ENCODE data around the gene NUP214. TPM values are rescaled to one million over a fixed set of nuclear protein-coding genes. Genes with fewer than 3 reads are reported as not detected.

The NUP214 gene
- total and polyA plus RNA-seq, 2 of the 4 experiments (the other 2 are of a cell fraction), result 7.9 to 13.4 TPM

- Histone ChIP-seq H2BK5ac (ENCODE audit: low read depth, low read length, poor library complexity, severe bottlenecking) (no peak overlapping the region), H3K18ac (ENCODE audit: low read depth, low read length) (no peak overlapping the region), H3K14ac (replicated peaks; ENCODE audit: low read depth, low read length) (no peak overlapping the region), H3K27ac (ENCODE audit: insufficient read depth, low read length) (no peak overlapping the region), H2BK120ac (ENCODE audit: low read depth, low read length) (no peak overlapping the region), H3K56ac (ENCODE audit: extremely low read depth, insufficient read depth, low read length) (no peak overlapping the region), H4K5ac (ENCODE audit: low read depth, low read length) (no peak overlapping the region), H2BK15ac (ENCODE audit: low read depth, low read length) (no peak overlapping the region), H3K36me3 (ENCODE audit: control insufficient read depth, insufficient read depth, low read length) (peaks cover 9% of the 10 kb centered on the region), H4K8ac (ENCODE audit: low read depth in 2 of 2, low read length in 2 of 2) (no peak overlapping the region), H3K4me3 (ENCODE audit: insufficient read depth, low read depth, low read length) (no peak overlapping the region), H3K9ac (ENCODE audit: low read depth, low read length) (no peak overlapping the region), H3K9me1 (ENCODE audit: insufficient read depth, low read length) (peaks cover 9% of the 10 kb centered on the region; the same call in 1 of the 2 replicates), H2AK9ac (replicated peaks; ENCODE audit: low read depth, low read length, poor library complexity) (no peak overlapping the region), H4K20me1 (ENCODE audit: insufficient read depth, low read length) (no peaks in the 10 kb centered on the region), H2AFZ (replicated peaks; ENCODE audit: low read length, poor library complexity) (no peak overlapping the region), H3K9me3 (ENCODE audit: control insufficient read depth, insufficient read depth, low read length) (no peaks in the 10 kb centered on the region), H3K4me1 (ENCODE audit: control insufficient read depth, insufficient read depth, low read length) (no peaks in the 10 kb centered on the region; the same call in 1 of the 2 replicates), H3K4me2 (ENCODE audit: low read depth, low read length) (no peak overlapping the region), H2AK5ac (ENCODE audit: low read depth, low read length) (no peak overlapping the region), H3K4ac (ENCODE audit: low read depth, low read length) (no peak overlapping the region), H3K23ac (ENCODE audit: low read depth, low read length) (no peak overlapping the region), H4K91ac (ENCODE audit: insufficient read depth, low read depth, low read length) (no peak overlapping the region), H2BK20ac (ENCODE audit: low read depth, low read length) (no peak overlapping the region), H3K27me3 (ENCODE audit: control insufficient read depth, insufficient read depth, low read length) (no peaks in the 10 kb centered on the region), H3K79me1 (ENCODE audit: low read depth in 1 of 2, low read length in 2 of 2) (no peaks in the 10 kb centered on the region)
- no peak for ATAC-seq (ENCODE audit: low read depth)
- POLR2A ChIA-PET (ENCODE audit: unreplicated experiment), result no interaction called here
- CTCF ChIA-PET, result interaction anchor here (0.6 kb wide), 1 partner anchor 115 kb away, joined by 3 read pairs; no protein-coding TSS in a partner anchor
- in situ Hi-C loops (cut with MboI; ENCODE audit: low sequenced_read_pairs) (no loop called here), intact Hi-C loops (cut with micrococcal nuclease) (no loop called here), dilution Hi-C loops (cut with HindIII; ENCODE audit: low sequenced_read_pairs, unreplicated experiment) (no loop called here)
- no peak for DNase-seq
- no peak for TF ChIP-seq CTCF (conservative IDR thresholded peaks at IDR 0.05; ENCODE audit: low read depth, low read length)
- no peak for TF ChIP-seq SMC3 (IDR thresholded peaks at IDR 0.05; ENCODE audit: low read depth, low read length)
- TF ChIP-seq POLR2A (IDR thresholded peaks at IDR 0.05; ENCODE audit: low read depth, low read length), result no peak
- TF ChIP-seq MAFK (IDR thresholded peaks at IDR 0.05; ENCODE audit: low read depth, low read length), result no peak
- TF ChIP-seq BHLHE40 (IDR thresholded peaks at IDR 0.05; ENCODE audit: low read depth, low read length), result no peak
- no peak for TF ChIP-seq CEBPB (IDR thresholded peaks at IDR 0.05; ENCODE audit: low read depth, low read length)
- no peak for TF ChIP-seq NFE2L2 (IDR thresholded peaks at IDR 0.05; ENCODE audit: low read depth, low read length)
- TF ChIP-seq MXI1 (IDR thresholded peaks at IDR 0.05; ENCODE audit: borderline replicate concordance, low read depth, low read length), result no peak
- no peak for TF ChIP-seq FOS (IDR thresholded peaks at IDR 0.05; ENCODE audit: low read depth, low read length)
- TF ChIP-seq RAD21 (IDR thresholded peaks at IDR 0.05; ENCODE audit: low read length), result no peak
- no peak for TF ChIP-seq MAZ (IDR thresholded peaks at IDR 0.05; ENCODE audit: borderline replicate concordance, low read depth, low read length)
- no peak for TF ChIP-seq USF2 (IDR thresholded peaks at IDR 0.05; ENCODE audit: low read depth, low read length)
- TF ChIP-seq ELK1 (IDR thresholded peaks at IDR 0.05; ENCODE audit: borderline replicate concordance, low read depth, low read length), result no peak
- TF ChIP-seq RFX5 (IDR thresholded peaks at IDR 0.05; ENCODE audit: low read depth, low read length), result no peak
- no peak for TF ChIP-seq RCOR1 (IDR thresholded peaks at IDR 0.05; ENCODE audit: insufficient replicate concordance, low read length)
- TF ChIP-seq CHD1 (IDR thresholded peaks at IDR 0.05; ENCODE audit: low read depth, low read length), result no peak
- no CpG with 5 or more reads among the region's 2 CpGs for WGBS, 2 experiments (ENCODE audit: extremely low coverage in 2 of 2, insufficient read length in 1 of 2)
- no TSS peak for BruUV-seq (replicated peaks)
Observed at GRCh38 chr9:131220485-131220884, 95.1 kb downstream of the NUP214 start.
